ENCODE measurements around the gene STT3B.

The STT3B gene

DNA sequence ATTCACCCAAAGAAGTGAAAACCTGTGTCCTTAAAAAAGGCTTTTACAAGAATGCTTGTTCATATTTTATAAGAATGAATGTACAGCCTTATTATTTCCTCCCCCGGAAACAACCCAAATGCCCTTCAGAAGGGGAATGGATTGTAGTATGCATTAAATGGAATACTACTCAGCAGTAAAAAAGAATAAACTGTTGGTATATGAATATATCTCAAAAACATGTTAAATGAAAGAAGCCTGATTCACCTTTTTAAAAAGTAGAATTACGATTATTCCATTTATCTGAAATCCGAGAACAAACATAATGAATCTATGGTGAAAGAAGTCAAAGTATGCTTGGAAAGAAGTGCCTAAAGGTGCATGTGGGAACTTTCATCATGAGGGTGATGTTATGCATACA lies 20.5 kb downstream of the STT3B start:
- no peak for ATAC-seq
- H3K9me3 Mint-ChIP-seq, result peaks cover 9% of the 10 kb centered on the region
- no peak overlapping the region for H3K27ac Mint-ChIP-seq
- H3K4me1 Mint-ChIP-seq, result peaks cover 62% of the 10 kb centered on the region
- no peak overlapping the region for H3K4me3 Mint-ChIP-seq
- H3K27me3 Mint-ChIP-seq, result no peaks in the 10 kb centered on the region
- H3K36me3 Mint-ChIP-seq, result peaks cover 32% of the 10 kb centered on the region

GRCh38 chr3:31555204-31555603 lies 22.5 kb downstream of the STT3B start:
- ATAC-seq, result no peak
- H3K4me3 Mint-ChIP-seq, result no peak overlapping the region
- H3K9me3 Mint-ChIP-seq, result peaks cover 20% of the 10 kb centered on the region
- no peaks in the 10 kb centered on the region for H3K27me3 Mint-ChIP-seq
- H3K27ac Mint-ChIP-seq, result no peak overlapping the region
- peaks cover 74% of the 10 kb centered on the region for H3K4me1 Mint-ChIP-seq
- peaks cover 52% of the 10 kb centered on the region for H3K36me3 Mint-ChIP-seq

DNA sequence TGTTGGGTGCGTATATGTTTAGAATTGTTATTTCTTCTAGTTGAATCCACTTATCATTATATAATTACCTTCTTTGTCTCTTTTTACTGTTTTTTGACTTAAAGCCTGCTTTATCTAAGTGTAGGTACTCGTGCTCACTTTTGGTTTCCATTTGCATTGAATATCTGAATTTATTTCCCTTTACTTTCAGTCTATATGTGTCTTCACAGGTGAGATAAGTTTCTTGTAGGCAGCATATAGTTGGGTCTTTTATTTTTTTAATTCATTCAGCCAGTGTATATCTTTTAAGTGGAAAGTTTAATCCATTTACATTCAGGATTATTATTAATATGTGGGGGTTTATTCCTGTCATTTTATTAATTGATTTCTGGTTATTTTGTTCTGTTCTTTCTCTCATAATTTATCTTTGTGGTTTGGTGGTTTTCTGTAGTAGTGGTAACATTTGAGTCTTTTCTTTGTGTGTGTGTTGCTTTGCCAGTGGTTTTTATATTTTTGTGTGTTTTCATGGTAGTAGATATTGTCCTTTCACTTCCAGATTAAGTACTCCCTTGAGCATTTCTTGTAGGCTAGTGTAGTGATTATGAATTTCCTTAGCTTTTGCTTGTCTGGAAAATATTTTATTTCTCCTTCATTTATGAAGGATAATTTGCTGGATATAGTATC lies 27.3 kb downstream of the STT3B start:
- ATAC-seq, result no peak
- H3K36me3 Mint-ChIP-seq, result peaks cover 62% of the 10 kb centered on the region
- H3K27me3 Mint-ChIP-seq, result no peaks in the 10 kb centered on the region
- H3K4me1 Mint-ChIP-seq, result peaks cover 81% of the 10 kb centered on the region
- H3K9me3 Mint-ChIP-seq, result peaks cover 24% of the 10 kb centered on the region
- no peak overlapping the region for H3K4me3 Mint-ChIP-seq
- no peak overlapping the region for H3K27ac Mint-ChIP-seq

DNA sequence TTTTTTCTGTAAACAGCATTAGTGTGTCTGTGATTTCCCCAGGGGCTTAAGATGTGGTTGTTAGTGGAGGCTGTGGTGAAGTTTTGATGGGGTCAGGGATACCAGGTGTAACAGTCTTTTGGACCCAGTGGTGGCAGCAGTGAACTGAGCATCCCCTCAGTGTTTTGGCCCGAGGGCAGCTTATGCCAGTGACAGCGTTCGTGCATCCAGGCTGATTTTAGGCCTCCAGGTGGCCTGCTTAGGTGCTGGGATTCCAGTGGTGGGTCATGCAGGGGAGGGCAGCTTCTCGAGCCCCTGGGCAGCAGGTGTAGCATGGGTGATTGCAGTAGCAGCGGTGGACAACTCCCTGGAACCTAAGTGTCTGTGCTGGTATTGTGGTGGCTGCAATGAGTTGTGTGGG lies 29.2 kb downstream of the STT3B start:
- H3K36me3 Mint-ChIP-seq, result peaks cover 49% of the 10 kb centered on the region
- peaks cover 81% of the 10 kb centered on the region for H3K4me1 Mint-ChIP-seq
- no peaks in the 10 kb centered on the region for H3K27me3 Mint-ChIP-seq
- ATAC-seq, result no peak
- H3K27ac Mint-ChIP-seq, result peak overlapping the region; percentile 30
- H3K4me3 Mint-ChIP-seq, result no peak overlapping the region
- H3K9me3 Mint-ChIP-seq, result peaks cover 20% of the 10 kb centered on the region

- Mint-ChIP-seq H3K9me3 (peaks cover 15% of the 10 kb centered on the region), H3K27me3 (no peaks in the 10 kb centered on the region), H3K4me3 (no peak overlapping the region), H3K4me1 (peaks cover 83% of the 10 kb centered on the region), H3K36me3 (peaks cover 44% of the 10 kb centered on the region), H3K27ac (peak overlapping the region; percentile 30)
- no peak for ATAC-seq
These were observed 29.8 kb downstream of the STT3B start for GRCh38 chr3:31562525-31562924.

- Mint-ChIP-seq H3K36me3 (peaks cover 16% of the 10 kb centered on the region), H3K27me3 (no peaks in the 10 kb centered on the region), H3K9me3 (peaks cover 3% of the 10 kb centered on the region), H3K4me3 (no peak overlapping the region), H3K27ac (peak overlapping the region; percentile 29), H3K4me1 (peaks cover 84% of the 10 kb centered on the region)
- no peak for ATAC-seq
These were observed 32.6 kb downstream of the STT3B start for GRCh38 chr3:31565288-31565687.

GRCh38 chr3:31567036-31567435 lies 34.3 kb downstream of the STT3B start:
- Mint-ChIP-seq H3K27me3 (no peaks in the 10 kb centered on the region), H3K9me3 (no peaks in the 10 kb centered on the region), H3K36me3 (peaks cover 5% of the 10 kb centered on the region), H3K4me1 (peaks cover 84% of the 10 kb centered on the region), H3K4me3 (no peak overlapping the region), H3K27ac (peak overlapping the region; percentile 28)
- ATAC-seq, result no peak

DNA sequence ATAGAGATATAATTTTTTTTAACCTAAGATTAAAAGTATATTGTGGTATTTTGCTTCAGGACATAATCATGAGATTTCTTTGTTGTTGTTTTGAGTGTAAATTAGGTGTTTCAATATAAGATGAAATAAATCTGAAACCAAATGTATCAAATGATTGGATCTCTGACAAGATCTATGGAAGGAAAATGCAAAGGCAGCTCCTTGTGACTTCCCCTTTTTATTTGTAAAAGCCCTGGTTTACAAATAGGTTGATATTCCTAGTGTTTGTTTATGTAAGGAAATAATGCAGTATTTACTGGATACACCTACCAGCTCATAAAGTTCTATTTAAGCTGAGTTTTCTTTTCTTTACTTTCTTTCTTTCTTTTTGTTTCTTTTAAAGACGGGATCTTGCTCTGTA lies 35.9 kb downstream of the STT3B start:
- H3K36me3 Mint-ChIP-seq, result no peaks in the 10 kb centered on the region
- H3K4me1 Mint-ChIP-seq, result peaks cover 70% of the 10 kb centered on the region
- H3K9me3 Mint-ChIP-seq, result no peaks in the 10 kb centered on the region
- no peak for ATAC-seq
- H3K4me3 Mint-ChIP-seq, result no peak overlapping the region
- H3K27ac Mint-ChIP-seq, result no peak overlapping the region
- no peaks in the 10 kb centered on the region for H3K27me3 Mint-ChIP-seq

DNA sequence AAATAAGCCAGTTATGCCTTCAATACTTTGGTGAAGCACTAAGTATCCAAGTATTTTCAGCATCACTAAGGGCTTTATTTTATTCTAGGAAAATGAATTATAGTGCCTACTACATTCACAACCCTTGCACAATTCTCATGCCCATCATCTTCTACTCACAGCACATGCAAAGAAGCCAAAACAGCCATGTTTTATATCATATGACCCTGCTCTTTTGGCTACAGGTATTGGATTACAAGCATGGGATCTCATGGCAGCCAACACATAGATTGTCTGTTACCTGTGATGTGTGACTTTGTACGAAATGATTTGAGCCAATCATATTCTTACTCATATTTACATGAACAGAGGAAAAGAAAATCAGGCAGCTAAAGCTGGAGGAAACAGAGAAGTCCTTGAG lies 38.6 kb downstream of the STT3B start:
- no peaks in the 10 kb centered on the region for H3K27me3 Mint-ChIP-seq
- peak overlapping the region; percentile 13 for H3K27ac Mint-ChIP-seq
- no peak overlapping the region for H3K4me3 Mint-ChIP-seq
- peaks cover 59% of the 10 kb centered on the region for H3K4me1 Mint-ChIP-seq
- no peaks in the 10 kb centered on the region for H3K36me3 Mint-ChIP-seq
- H3K9me3 Mint-ChIP-seq, result no peaks in the 10 kb centered on the region
- no peak for ATAC-seq

DNA sequence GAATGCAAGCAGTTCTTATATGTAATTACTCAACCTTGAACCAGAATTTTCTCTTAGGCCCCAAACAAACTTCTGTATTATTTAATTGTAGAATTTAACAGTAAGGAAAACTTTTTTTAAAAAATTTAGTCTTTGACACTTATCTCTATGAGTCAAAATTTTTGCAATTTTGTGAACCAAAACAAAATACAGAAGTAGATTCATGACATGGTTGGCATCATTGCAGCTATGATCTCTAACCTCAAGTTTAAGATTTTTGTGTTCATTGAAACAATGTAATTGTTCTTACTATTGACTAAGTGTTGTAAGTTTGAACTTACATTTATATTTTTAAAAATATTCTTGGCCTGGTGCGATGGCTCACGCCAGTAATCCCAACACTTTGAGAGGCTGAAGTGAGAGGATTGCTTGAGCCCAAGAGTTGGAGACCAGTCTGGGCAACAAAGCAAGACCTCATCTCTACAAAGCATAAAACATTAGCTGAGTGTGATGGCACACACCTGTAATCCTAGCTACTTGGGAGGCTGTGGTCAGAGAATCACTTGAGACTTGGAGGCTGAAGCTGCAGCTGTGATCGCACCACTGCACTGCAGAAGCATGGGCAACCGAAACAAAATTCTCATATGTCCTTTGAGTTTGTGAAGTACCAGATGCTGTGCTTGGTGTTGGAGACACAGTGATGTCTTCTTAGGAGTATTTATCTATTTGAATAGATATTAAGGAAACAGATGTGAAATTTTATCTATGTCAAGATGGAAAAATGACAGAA lies 39.7 kb downstream of the STT3B start:
- Mint-ChIP-seq H3K9me3 (no peaks in the 10 kb centered on the region), H3K4me3 (no peak overlapping the region), H3K27me3 (no peaks in the 10 kb centered on the region), H3K4me1 (peaks cover 55% of the 10 kb centered on the region), H3K36me3 (peaks cover 7% of the 10 kb centered on the region), H3K27ac (no peak overlapping the region)
- ATAC-seq, result no peak

- ATAC-seq, result peak; percentile 68
- Mint-ChIP-seq H3K36me3 (peaks cover 12% of the 10 kb centered on the region), H3K27ac (no peak overlapping the region), H3K4me3 (no peak overlapping the region), H3K9me3 (no peaks in the 10 kb centered on the region), H3K27me3 (no peaks in the 10 kb centered on the region), H3K4me1 (peaks cover 55% of the 10 kb centered on the region)
These were observed 40.5 kb downstream of the STT3B start for GRCh38 chr3:31573036-31573779.

DNA sequence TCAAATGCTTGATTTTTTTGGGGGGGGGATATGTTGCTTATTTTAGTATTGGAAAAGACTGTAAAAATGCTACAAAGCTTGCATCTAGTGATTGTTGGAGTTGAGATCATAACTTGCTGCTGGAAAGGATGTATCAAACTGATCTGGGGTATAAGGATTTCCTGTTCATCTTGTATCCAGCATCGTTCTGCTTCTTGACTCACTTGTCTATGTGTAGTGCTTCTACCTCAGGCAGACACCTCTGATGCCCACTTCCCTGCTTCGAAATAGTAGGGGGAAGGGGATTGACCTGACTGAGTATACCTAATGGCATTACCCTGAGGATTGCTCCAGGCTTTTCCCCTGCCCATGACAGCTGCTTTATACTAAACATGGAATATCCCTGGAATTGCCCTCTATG lies 42.7 kb downstream of the STT3B start:
- no peak for ATAC-seq
- H3K36me3 Mint-ChIP-seq, result peaks cover 20% of the 10 kb centered on the region
- no peaks in the 10 kb centered on the region for H3K9me3 Mint-ChIP-seq
- H3K27ac Mint-ChIP-seq, result no peak overlapping the region
- H3K4me1 Mint-ChIP-seq, result peaks cover 36% of the 10 kb centered on the region
- H3K4me3 Mint-ChIP-seq, result no peak overlapping the region
- no peaks in the 10 kb centered on the region for H3K27me3 Mint-ChIP-seq

GRCh38 chr3:31576521-31576920 lies 43.8 kb downstream of the STT3B start:
- no peak for ATAC-seq
- H3K27ac Mint-ChIP-seq, result no peak overlapping the region
- H3K27me3 Mint-ChIP-seq, result no peaks in the 10 kb centered on the region
- peaks cover 28% of the 10 kb centered on the region for H3K36me3 Mint-ChIP-seq
- no peaks in the 10 kb centered on the region for H3K9me3 Mint-ChIP-seq
- no peak overlapping the region for H3K4me3 Mint-ChIP-seq
- peaks cover 27% of the 10 kb centered on the region for H3K4me1 Mint-ChIP-seq

- ATAC-seq, result no peak
- no peaks in the 10 kb centered on the region for H3K27me3 Mint-ChIP-seq
- H3K4me1 Mint-ChIP-seq, result peaks cover 35% of the 10 kb centered on the region
- H3K27ac Mint-ChIP-seq, result no peak overlapping the region
- no peaks in the 10 kb centered on the region for H3K9me3 Mint-ChIP-seq
- H3K36me3 Mint-ChIP-seq, result peaks cover 35% of the 10 kb centered on the region
- no peak overlapping the region for H3K4me3 Mint-ChIP-seq
These were observed 44.5 kb downstream of the STT3B start for GRCh38 chr3:31577232-31577631.

- peaks cover 57% of the 10 kb centered on the region for H3K36me3 Mint-ChIP-seq
- no peaks in the 10 kb centered on the region for H3K9me3 Mint-ChIP-seq
- no peak overlapping the region for H3K27ac Mint-ChIP-seq
- no peaks in the 10 kb centered on the region for H3K27me3 Mint-ChIP-seq
- ATAC-seq, result no peak
- peaks cover 50% of the 10 kb centered on the region for H3K4me1 Mint-ChIP-seq
- H3K4me3 Mint-ChIP-seq, result no peak overlapping the region
These were observed 47.1 kb downstream of the STT3B start for GRCh38 chr3:31579828-31580227.

Measured in stimulated activated memory B cell treated with anti-CD40 and anti-IgM and Interleukin-4, amounts not matched to agents 10 μg/mL and 1 μg/mL and 100 μg/mL, for 72 hours (primary cell).